SHP77 (cell line): ENCODE measurements around the gene PDE4B.
A peak's percentile ranks its signal among the peaks of the same experiment; 100 is the strongest.
"Not testable (repeated sequence)": the region's sequence is repeated elsewhere in the genome, so short reads cannot be mapped to it uniquely, and the experiment has no call there.

ENCODE experiments used
- DNase-seq, 2 experiments: peaks; one replicate each; lab custom pipeline; 2025; lab: John Stamatoyannopoulos, UW

The PDE4B gene

DNA sequence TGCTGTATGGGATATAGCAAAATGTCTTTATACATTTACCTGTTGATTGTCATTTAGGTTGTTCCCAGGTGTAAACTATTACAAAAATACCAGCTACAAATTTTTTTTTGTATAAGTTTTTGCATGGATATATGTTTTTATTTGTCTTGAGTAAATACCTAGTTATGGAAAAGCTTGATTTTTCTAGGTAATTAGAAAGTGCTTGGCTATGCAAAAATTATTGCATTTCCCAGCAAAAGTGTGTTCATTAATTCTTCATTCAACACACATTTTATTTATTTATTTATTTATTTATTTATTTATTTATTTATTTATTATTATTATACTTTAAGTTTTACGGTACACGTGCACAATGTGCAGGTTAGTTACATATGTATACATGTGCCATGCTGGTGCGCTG is 22.1 kb downstream of the PDE4B start:
- DNase-seq = no peak

GRCh38 chr1:65817891-65818290 is 25.2 kb downstream of the PDE4B start:
- no peak for DNase-seq

GRCh38 chr1:65818966-65819365 is 26.3 kb downstream of the PDE4B start:
- DNase-seq = no peak

- DNase-seq = no peak
These were observed 28.3 kb downstream of the PDE4B start for GRCh38 chr1:65820983-65821382.

DNA sequence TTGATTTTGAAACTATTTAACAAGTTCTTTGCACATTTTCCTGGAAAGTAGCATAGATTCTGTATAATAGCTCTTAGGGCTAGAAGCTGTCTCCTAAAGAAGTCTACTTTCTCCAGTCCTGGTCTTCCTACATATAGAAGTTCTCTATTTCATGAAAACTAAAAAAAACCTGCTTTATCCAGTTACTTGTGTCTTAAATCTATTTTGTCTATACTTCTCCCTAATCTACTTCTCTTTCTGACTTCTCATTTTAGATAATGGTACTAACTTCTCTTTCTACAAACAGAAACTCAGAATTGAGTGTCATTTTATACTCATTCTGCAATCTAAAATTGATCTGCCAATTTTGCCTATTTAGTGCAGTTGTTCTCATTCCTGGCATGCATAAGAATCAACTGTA is 28.7 kb downstream of the PDE4B start:
- DNase-seq = no peak

- no peak for DNase-seq
These were observed 31.4 kb downstream of the PDE4B start for GRCh38 chr1:65824103-65824502.

GRCh38 chr1:65825741-65826140 is 33.0 kb downstream of the PDE4B start:
- no peak for DNase-seq

GRCh38 chr1:65826782-65827181 is 34.1 kb downstream of the PDE4B start:
- no peak for DNase-seq

- no peak for DNase-seq
These were observed 34.7 kb downstream of the PDE4B start for GRCh38 chr1:65827346-65827745.

GRCh38 chr1:65830306-65830705 is 37.6 kb downstream of the PDE4B start:
- no peak for DNase-seq

DNA sequence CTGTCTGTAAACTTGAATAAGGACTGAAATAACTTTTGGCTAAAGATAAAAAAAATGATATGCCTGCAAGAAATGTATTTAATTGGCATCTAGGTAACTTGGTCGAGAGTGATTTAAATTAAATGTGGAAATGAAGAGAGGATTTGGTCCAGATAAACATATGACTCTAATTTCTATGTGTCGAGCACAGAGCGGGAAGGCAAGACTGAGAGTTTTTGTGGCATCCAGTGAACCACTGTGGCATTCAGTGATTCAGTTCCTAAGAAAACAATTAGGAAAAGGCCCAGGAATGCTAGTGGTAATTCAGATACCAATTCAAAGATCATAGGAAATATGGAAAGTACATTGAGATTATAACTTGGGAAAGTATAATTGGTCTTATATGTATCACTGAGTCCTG is 39.6 kb downstream of the PDE4B start:
- DNase-seq = no peak

- DNase-seq = no peak
These were observed 44.0 kb downstream of the PDE4B start for GRCh38 chr1:65836686-65837085.

GRCh38 chr1:65840683-65841082 is 48.0 kb downstream of the PDE4B start:
- DNase-seq = no peak

GRCh38 chr1:65844296-65844695 is 51.6 kb downstream of the PDE4B start:
- DNase-seq = no peak

DNA sequence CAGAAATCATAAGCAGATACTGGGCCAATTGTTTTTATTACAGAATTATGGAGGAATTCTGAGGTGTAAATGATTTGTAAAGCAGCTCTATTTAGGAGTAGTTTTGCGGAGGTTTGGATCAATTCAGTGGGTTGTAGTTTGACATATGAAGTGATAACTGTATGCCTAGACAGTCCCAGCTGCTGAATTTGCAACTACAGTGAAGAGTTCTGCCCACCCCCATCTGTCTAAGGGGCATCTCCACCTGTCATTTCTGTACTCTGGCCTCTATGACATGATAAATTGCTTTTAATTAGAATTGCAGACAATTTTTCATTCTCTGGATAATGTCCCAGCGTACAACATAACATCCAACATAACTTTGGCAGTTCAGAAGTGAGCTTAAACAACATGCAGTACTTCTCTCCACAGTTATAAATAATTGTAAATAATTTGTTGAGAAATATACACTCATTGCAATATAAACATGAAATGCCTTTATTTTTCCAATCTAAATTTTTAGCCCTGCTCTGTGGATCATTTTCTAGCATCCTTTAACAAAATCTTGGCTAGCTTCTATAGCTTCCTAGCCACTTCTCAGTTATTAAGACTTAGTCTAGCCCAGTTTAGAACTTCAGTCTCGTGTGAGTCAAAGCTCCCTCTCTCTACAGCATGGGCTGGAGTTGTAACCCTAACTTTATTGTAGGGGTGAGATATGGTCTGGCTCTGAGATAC is 52.3 kb downstream of the PDE4B start:
- DNase-seq = peak; percentile 22 to 42

DNA sequence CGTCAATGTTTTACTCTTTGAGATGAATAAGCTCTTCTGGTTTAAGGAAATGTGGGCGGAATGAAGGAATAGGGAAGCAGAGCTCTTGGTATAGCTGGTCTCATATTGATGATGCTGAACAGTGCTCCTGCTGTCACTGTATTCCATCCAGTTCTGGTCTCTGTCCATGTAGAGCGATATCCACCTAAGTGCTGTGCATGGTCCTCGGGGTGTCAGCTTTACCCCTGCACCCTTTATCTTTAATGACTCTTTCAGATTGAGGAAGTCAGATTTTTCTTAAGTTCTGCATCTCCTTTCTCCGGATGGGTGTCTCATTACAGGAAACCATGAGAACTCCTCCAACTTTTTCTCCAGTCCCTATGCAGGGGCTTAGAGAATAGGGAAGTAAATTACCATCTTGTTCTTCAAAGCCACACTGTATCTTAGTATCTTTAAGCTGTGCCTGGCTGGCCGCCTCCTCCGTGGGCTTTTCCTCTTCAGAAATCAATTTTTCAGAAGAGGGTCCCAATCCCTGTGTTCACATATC is 52.9 kb downstream of the PDE4B start:
- no peak for DNase-seq

GRCh38 chr1:65846866-65847265 is 54.2 kb downstream of the PDE4B start:
- DNase-seq = no peak

- no peak for DNase-seq
These were observed 57.6 kb downstream of the PDE4B start for GRCh38 chr1:65850281-65850680.

DNA sequence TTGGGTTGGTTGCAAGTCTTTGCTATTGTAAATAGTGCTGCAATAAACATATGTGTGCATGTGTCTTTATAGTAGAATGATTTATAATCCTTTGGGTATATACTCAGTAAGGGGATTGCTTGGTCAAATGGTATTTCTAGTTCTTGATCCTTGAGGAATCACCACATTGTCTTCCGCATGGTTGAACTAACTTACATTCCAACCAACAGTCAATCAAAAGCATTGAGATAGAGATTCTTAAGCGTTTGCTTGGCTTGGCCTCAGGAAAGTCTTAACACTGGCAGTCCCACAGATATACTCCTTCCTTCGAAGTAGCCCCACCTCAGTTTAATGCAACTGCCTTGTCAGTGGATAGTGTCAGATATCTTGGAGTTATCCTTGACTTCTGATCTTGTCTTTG is 63.9 kb downstream of the PDE4B start:
- DNase-seq = not testable (repeated sequence)

GRCh38 chr1:65866439-65866838 is 73.7 kb downstream of the PDE4B start:
- DNase-seq = no peak

- no peak for DNase-seq
These were observed 79.6 kb downstream of the PDE4B start for GRCh38 chr1:65872301-65872700.

DNA sequence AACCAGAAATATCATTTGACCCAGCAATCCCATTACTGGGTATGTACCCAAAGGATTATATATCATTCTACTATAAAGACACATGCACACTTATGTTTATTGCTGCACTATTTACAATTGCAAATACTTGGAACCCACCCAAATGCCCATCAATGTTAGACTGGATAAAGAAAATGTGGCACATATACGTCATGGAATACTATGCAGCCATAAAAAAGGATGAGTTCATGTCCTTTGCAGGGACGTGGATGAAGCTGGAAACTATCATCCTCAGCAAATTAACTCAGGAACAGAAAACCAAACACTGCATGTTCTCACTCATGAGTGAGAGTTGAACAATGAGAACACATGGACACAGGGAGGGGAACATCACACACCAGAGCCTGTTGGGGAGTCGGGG is 85.6 kb downstream of the PDE4B start:
- DNase-seq = not testable (repeated sequence)

- no peak for DNase-seq
These were observed 87.9 kb downstream of the PDE4B start for GRCh38 chr1:65880611-65881010.

DNA sequence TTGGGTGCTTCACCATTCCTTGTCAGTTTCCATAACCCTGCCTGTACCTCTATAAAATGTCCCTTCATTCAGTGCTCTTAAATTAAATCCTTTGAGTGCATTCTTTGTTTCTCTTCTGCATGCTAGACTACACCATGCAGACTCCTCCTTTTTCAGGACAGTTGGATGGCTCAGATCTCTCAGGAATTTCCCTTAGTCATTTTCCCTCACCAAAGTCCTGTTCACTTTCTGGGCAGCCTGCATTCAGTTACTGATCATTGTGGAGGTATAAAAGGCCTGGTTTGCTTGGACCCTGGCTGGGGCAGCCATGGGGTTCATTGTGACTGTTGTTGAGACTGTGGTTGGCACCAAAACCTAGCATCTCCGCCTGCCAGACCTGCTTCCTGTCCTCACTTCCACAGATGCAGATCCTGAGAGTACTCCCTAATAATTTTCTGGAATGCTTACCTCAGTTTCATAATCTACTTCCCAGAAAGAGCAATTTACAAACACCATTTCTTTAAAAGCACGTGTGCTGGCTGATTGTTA is 88.4 kb downstream of the PDE4B start:
- no peak for DNase-seq
